Prostate gland (tissue), 2 donors: Measurements from ENCODE around the gene E2F3.

ENCODE experiments used
- CTCF ChIP-seq, 4 experiments: fragments of 200-600 bp in 2 of 4; fragments of 450-650 bp in 2 of 4; sonication (generic) in 2 of 4; IDR thresholded peaks; 1 replicate in 3 of 4; 2 replicates in 1 of 4; pipeline ENCODE4 v1.5.1; 2016 to 2019; ENCODE audit warnings: antibody characterized with exemption in 4 of 4, mild to moderate bottlenecking in 2 of 4, moderate library complexity in 2 of 4
- POLR2A ChIP-seq: fragments of 450-650 bp; IDR thresholded peaks from one replicate; pipeline ENCODE4 v1.6.1; 2016; ENCODE audit warnings: antibody characterized with exemption, mild to moderate bottlenecking

- TF ChIP-seq CTCF (IDR thresholded peaks at IDR 0.05) = no peak
- no peak for TF ChIP-seq POLR2A
Measured at GRCh38 chr6:20413826-20414225, 12.1 kb downstream of the E2F3 start.
